B cell (primary cell): ENCODE results near the gene POLQ. TPM values are rescaled to one million over a fixed set of nuclear protein-coding genes. Genes with fewer than 3 reads are reported as not detected.
"Not testable (repeated sequence)": the region's sequence is repeated elsewhere in the genome, so short reads cannot be mapped to it uniquely, and the experiment has no call there.

Source experiments
- ATAC-seq: fragments of 200-7000 bp; cut with Tn5 transposase; one replicate; pipeline ENCODE4 v1.10.0; 2021; ENCODE audit warnings: low read depth, mild to moderate bottlenecking, moderate number of reproducible peaks, moderate library complexity
- CTCF ChIA-PET: fragments of 350-600 bp; sonication (Branson Sonifier 250); formaldehyde crosslinking; loops from one replicate; lab custom pipeline; 2021; ENCODE audit warnings: antibody characterized with exemption, inconsistent platforms; lab: Charles Lee
- POLR2A ChIA-PET: fragments of 350-600 bp; sonication (Branson Sonifier 250); formaldehyde crosslinking; loops from one replicate; lab custom pipeline; 2021; ENCODE audit warnings: antibody characterized with exemption; lab: Charles Lee
- DNase-seq: peaks from one replicate; pipeline ENCODE4 v3.0.0; 2013
- H2AFZ ChIP-seq: 2 replicates; pipeline ENCODE4 v1.6.1; 2012; ENCODE audit warnings: mild to moderate bottlenecking, low read depth, low read length; ENCODE audit not compliant: insufficient read depth, poor library complexity, severe bottlenecking
- H3K27ac ChIP-seq, 2 donors: 1 replicate in 1 of 2; 2 replicates in 1 of 2; pipeline ENCODE4 v1.5.1; 2012 to 2013; ENCODE audit warnings: low read length in 2 of 2, mild to moderate bottlenecking in 2 of 2, moderate library complexity in 1 of 2
- H3K27me3 ChIP-seq, 4 experiments: fragments of 200-600 bp in 1 of 4; sonication (generic) in 1 of 4; replicated peaks in 1 of 4; 1 replicate in 2 of 4; 2 replicates in 2 of 4; pipeline versions ENCODE4 v1.6.1 to v1.7.0; 2013 to 2016; ENCODE audit warnings: low read length in 3 of 4, mild to moderate bottlenecking in 2 of 4, mixed read lengths in 1 of 4, moderate library complexity in 1 of 4; ENCODE audit not compliant: insufficient read depth in 4 of 4, control insufficient read depth in 3 of 4; ENCODE audit errors: control extremely low read depth in 1 of 4
- H3K36me3 ChIP-seq, 2 experiments: replicated peaks in 1 of 2; 1 replicate in 1 of 2; 2 replicates in 1 of 2; pipeline versions ENCODE4 v1.6.1 to v1.7.1; 2013; ENCODE audit warnings: low read length in 1 of 2; ENCODE audit not compliant: insufficient read depth in 2 of 2, control insufficient read depth in 1 of 2; ENCODE audit errors: control extremely low read depth in 1 of 2, extremely low read depth in 1 of 2
- H3K4me1 ChIP-seq, 2 donors: fragments of 200-600 bp in 1 of 2; sonication (generic) in 1 of 2; 1 replicate in 1 of 2; 2 replicates in 1 of 2; pipeline versions ENCODE4 v1.5.1 to v1.6.1; 2013 to 2017; ENCODE audit warnings: low read length in 2 of 2; ENCODE audit not compliant: control insufficient read depth in 2 of 2, insufficient read depth in 2 of 2
- H3K4me2 ChIP-seq: replicated peaks from 2 replicates; pipeline ENCODE3; 2012; ENCODE audit warnings: mild to moderate bottlenecking, low read depth, low read length; ENCODE audit not compliant: poor library complexity, severe bottlenecking
- H3K4me3 ChIP-seq, 5 experiments: fragments of 200-600 bp in 1 of 5; sonication (generic) in 1 of 5; 1 replicate in 3 of 5; 2 replicates in 2 of 5; pipeline versions ENCODE4 v1.5.1 to v1.7.0; 2011 to 2016; ENCODE audit warnings: low read length in 4 of 5, mild to moderate bottlenecking in 4 of 5, low read depth in 2 of 5, control low read depth in 1 of 5, moderate library complexity in 1 of 5; ENCODE audit not compliant: insufficient read depth in 1 of 5; ENCODE audit errors: control extremely low read depth in 1 of 5, extremely low read depth in 1 of 5
- H3K79me2 ChIP-seq: fragments of 200-600 bp; sonication (generic); one replicate; pipeline ENCODE4 v1.6.0; 2016; ENCODE audit warnings: low read length; ENCODE audit not compliant: control insufficient read depth, insufficient read depth
- H3K9ac ChIP-seq: fragments of 200-600 bp; sonication (generic); 2 replicates; pipeline ENCODE4 v1.6.1; 2017; ENCODE audit warnings: mild to moderate bottlenecking, low read length, moderate library complexity
- H3K9me3 ChIP-seq, 3 donors: one replicate each; pipeline versions ENCODE4 v1.6.1 to v1.7.1; 2013; ENCODE audit warnings: low read length in 2 of 3; ENCODE audit not compliant: control insufficient read depth in 2 of 3, insufficient read depth in 1 of 3; ENCODE audit errors: control extremely low read depth in 1 of 3
- H4K20me1 ChIP-seq: 2 replicates; pipeline ENCODE4 v1.6.0; 2012; ENCODE audit warnings: mild to moderate bottlenecking, low read length; ENCODE audit not compliant: insufficient read depth, control insufficient read depth, poor library complexity, severe bottlenecking
- H3K27ac Mint-ChIP-seq: one replicate; pipeline ENCODE4 v1.8.0; 2021; ENCODE audit warnings: mixed read lengths
- H3K27me3 Mint-ChIP-seq: one replicate; pipeline ENCODE4 v1.8.0; 2021; ENCODE audit warnings: mixed read lengths
- H3K4me1 Mint-ChIP-seq: one replicate; pipeline ENCODE4 v1.8.0; 2021; ENCODE audit warnings: mixed read lengths
- H3K4me3 Mint-ChIP-seq: one replicate; pipeline ENCODE4 v1.8.0; 2021; ENCODE audit warnings: mixed read lengths
- H3K9me3 Mint-ChIP-seq: one replicate; pipeline ENCODE4 v1.8.0; 2022; ENCODE audit warnings: mixed read lengths; ENCODE audit not compliant: insufficient read depth
- CTCF ChIP-seq: fragments of 200-600 bp; IDR thresholded peaks from one replicate; pipeline ENCODE4 v1.8.0; 2022; ENCODE audit warnings: antibody characterized with exemption, mild to moderate bottlenecking
- EZH2 ChIP-seq: IDR thresholded peaks from 2 replicates; pipeline ENCODE4 v1.6.1; 2012; ENCODE audit warnings: borderline replicate concordance, low read depth, mild to moderate bottlenecking, moderate library complexity, low read length; ENCODE audit not compliant: insufficient read depth, poor library complexity, severe bottlenecking
- WGBS: methylation state at CpG from one replicate; pipeline ENCODE4 v1.1.5; 2013; ENCODE audit warnings: missing lambda C conversion rate; ENCODE audit not compliant: insufficient coverage; 5-methylcytosine and 5-hydroxymethylcytosine counted together
- intact Hi-C: fragments of 100-400 bp; cut with micrococcal nuclease; formaldehyde crosslinking; loops from one replicate; pipeline ENCODE4 v1.10.0; 2022
- polyA minus RNA-seq: library from RNA; depleted of rRNA, polyadenylated mRNA; stranded (reverse); fragments of >200 nt; gene quantifications from 2 replicates; pipeline ENCODE4 v1.2.3, GENCODE V29; 2012
- polyA plus RNA-seq: library from polyadenylated mRNA; depleted of rRNA; stranded (reverse); fragments of >200 nt; gene quantifications from 2 replicates; pipeline ENCODE4 v1.2.3, GENCODE V29; 2012
- total RNA-seq, 2 donors: library from RNA; stranded (reverse); fragments of 120-200 nt in 1 of 2; gene quantifications; 1 replicate in 1 of 2; 2 replicates in 1 of 2; pipeline versions ENCODE4 v1.2.3 to v1.2.4, GENCODE V29; 2013 to 2022

The POLQ gene
- total RNA-seq, result 0.79 and 0.97 TPM in 2 replicates
- total RNA-seq (2013), result 0.84 TPM
- 0.25 and 0.66 TPM in 2 replicates for polyA plus RNA-seq
- 0.71 and 0.77 TPM in 2 replicates for polyA minus RNA-seq

- Mint-ChIP-seq H3K27me3 (no peaks in the 10 kb centered on the region), H3K9me3 (no peaks in the 10 kb centered on the region), H3K4me1 (peaks cover 27% of the 10 kb centered on the region), H3K4me3 (peak within 1 kb of the TSS; percentile 88), H3K27ac (peak within 1 kb of the TSS; percentile 93)
- Histone ChIP-seq H3K4me3 (peak within 1 kb of the TSS; percentile 66 to 98 (median 79)), H3K36me3 (no peaks in the 10 kb centered on the region), H3K9ac (peak within 1 kb of the TSS; percentile 78), H3K79me2 (no peaks in the 10 kb centered on the region), H3K27me3 (no peaks in the 10 kb centered on the region), H4K20me1 (no peaks in the 10 kb centered on the region), H3K27ac (peak within 1 kb of the TSS; percentile 55 to 83), H3K4me1 (peaks cover 20 to 27% of the 10 kb centered on the region in 2 donors), H2AFZ (peak within 1 kb of the TSS; percentile 87), H3K9me3 (peaks cover 0 to 4% (median 0%) of the 10 kb centered on the region in 3 donors), H3K4me2 (peak within 1 kb of the TSS; percentile 94)
- DNase-seq (peak; percentile 91), ATAC-seq (peak; percentile 91)
- intact Hi-C loops, result loop anchor here (1.0 to 10.0 kb wide), 15 partner anchors 114 to 1713 kb away; partner anchors contain the start of genes DTX3L, GOLGB1, GSK3B and HCLS1
- ChIA-PET CTCF (interaction anchor here (0.5 to 2.8 kb wide), 11 partner anchors 8 to 1944 kb away, joined by 3 to 33 read pairs (median 5); partner anchors contain the start of genes FAM162A and SEMA5B), POLR2A (interaction anchor here (0.6 kb wide), 1 partner anchor 1820 kb away, joined by 3 read pairs; no protein-coding TSS in a partner anchor)
- TF ChIP-seq CTCF (no peak), EZH2 (no peak)
- 0% methylated on average over 31 of the region's 42 CpGs for WGBS
Observed at GRCh38 chr3:121545574-121546455, at the start of gene POLQ. TSS of gene POLQ (minus strand) at chr3:121545988. CDS start at chr3:121545877, 111 bp downstream.

GRCh38 chr3:121594850-121595249, 49.1 kb upstream of the POLQ start:
- H3K4me2 ChIP-seq, result no peak overlapping the region
- no peak overlapping the region for H3K9ac ChIP-seq
- no peaks in the 10 kb centered on the region for H3K79me2 ChIP-seq
- H3K27ac ChIP-seq, result no peak overlapping the region
- Mint-ChIP-seq H3K4me3 (no peak overlapping the region), H3K4me1 (peaks cover 7% of the 10 kb centered on the region), H3K9me3 (no peaks in the 10 kb centered on the region), H3K27me3 (no peaks in the 10 kb centered on the region), H3K27ac (no peak overlapping the region)
- H2AFZ ChIP-seq, result no peak overlapping the region
- TF ChIP-seq EZH2, result no peak
- TF ChIP-seq CTCF, result no peak
- no peaks in the 10 kb centered on the region for H3K27me3 ChIP-seq
- no peaks in the 10 kb centered on the region for H4K20me1 ChIP-seq
- DNase-seq, result no peak
- WGBS, result 90% methylated on average over 2 of the region's 2 CpGs
- no peaks in the 10 kb centered on the region for H3K36me3 ChIP-seq
- no peak overlapping the region for H3K4me3 ChIP-seq
- intact Hi-C loops, result no loop called here
- no peaks in the 10 kb centered on the region for H3K4me1 ChIP-seq
- no peak for ATAC-seq
- H3K9me3 ChIP-seq, result no peaks in the 10 kb centered on the region
- POLR2A ChIA-PET, result no interaction called here
- CTCF ChIA-PET, result no interaction called here

- WGBS, result no CpG with 5 or more reads among the region's 4 CpGs
- CTCF ChIA-PET, H3K27ac Mint-ChIP-seq, H3K4me2 ChIP-seq, H3K36me3 ChIP-seq, intact Hi-C loops, POLR2A ChIA-PET, H4K20me1 ChIP-seq, DNase-seq, H3K4me1 ChIP-seq, ATAC-seq, H3K9ac ChIP-seq, H3K79me2 ChIP-seq, H3K4me1 Mint-ChIP-seq, H3K27me3 Mint-ChIP-seq, H3K4me3 ChIP-seq, H3K9me3 ChIP-seq, H2AFZ ChIP-seq, H3K9me3 Mint-ChIP-seq, H3K4me3 Mint-ChIP-seq, H3K27ac ChIP-seq, H3K27me3 ChIP-seq: not testable (repeated sequence)
Observed at GRCh38 chr3:121593806-121594205, 48.0 kb upstream of the POLQ start.
